ENCODE results near the gene STPG1.

Gene STPG1

GRCh38 chr1:24324903-24325302 is 88.7 kb downstream of the STPG1 start:
- Histone ChIP-seq H3K36me3 (replicated peaks) (no peaks in the 10 kb centered on the region), H3K27me3 (replicated peaks) (peaks cover 58% of the 10 kb centered on the region), H3K27ac (no peak overlapping the region), H3K4me3 (ENCODE audit: low read depth, low read length) (no peak overlapping the region)
- no peak for DNase-seq
- in situ Hi-C loops (cut with HindIII; ENCODE audit: low pct_ligation_motif_present, low sequenced_read_pairs): no loop called here
- no peak for TF ChIP-seq CTCF (IDR thresholded peaks at IDR 0.05; ENCODE audit: low read depth, low read length, missing control alignments)

- no peak for TF ChIP-seq CTCF (IDR thresholded peaks at IDR 0.05; ENCODE audit: low read depth, low read length, missing control alignments)
- Histone ChIP-seq H3K27ac (no peak overlapping the region), H3K36me3 (replicated peaks) (no peaks in the 10 kb centered on the region), H3K4me3 (ENCODE audit: low read depth, low read length) (no peak overlapping the region), H3K27me3 (replicated peaks) (peaks cover 73% of the 10 kb centered on the region)
- DNase-seq: no peak
- in situ Hi-C loops (cut with HindIII; ENCODE audit: low pct_ligation_motif_present, low sequenced_read_pairs): no loop called here
Measured at GRCh38 chr1:24323281-24323680, 90.3 kb downstream of the STPG1 start.

DNA sequence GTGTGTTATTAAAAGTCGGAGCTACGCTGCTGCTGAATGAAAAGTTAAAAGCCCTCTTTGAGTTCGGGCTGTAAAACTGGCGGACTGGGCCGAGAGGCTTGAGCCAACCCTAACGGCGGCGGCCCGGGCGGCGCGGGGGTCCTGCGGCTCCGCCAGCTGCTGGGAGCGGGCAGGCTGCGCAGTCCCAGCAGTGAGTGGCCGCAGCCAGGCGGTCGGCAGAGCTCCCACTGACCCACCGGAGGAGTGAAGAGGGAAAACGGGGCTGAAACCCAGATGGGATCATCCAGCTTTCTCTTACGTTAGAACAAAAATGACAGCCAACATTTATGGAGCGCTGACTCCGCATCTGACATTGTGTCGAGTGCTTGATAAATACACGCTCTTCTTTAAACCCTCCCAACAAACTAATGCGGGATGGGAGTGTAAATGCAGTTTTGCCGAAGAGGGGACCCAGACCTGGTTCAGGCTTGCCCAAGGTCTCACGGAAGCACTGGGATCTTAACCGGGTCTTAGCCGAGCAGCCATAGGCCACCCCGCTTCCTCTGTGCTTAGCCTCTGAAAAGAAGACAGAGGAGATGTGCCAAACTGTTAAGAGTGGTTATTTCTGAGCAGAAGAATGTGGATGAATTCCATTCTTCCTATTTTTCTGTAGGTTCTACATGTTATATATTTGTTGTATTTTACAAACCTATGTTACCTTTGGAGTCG is 91.0 kb downstream of the STPG1 start:
- H3K27me3 ChIP-seq (replicated peaks): peaks cover 73% of the 10 kb centered on the region
- H3K36me3 ChIP-seq (replicated peaks): no peaks in the 10 kb centered on the region
- H3K27ac ChIP-seq: no peak overlapping the region
- DNase-seq: no peak
- H3K4me3 ChIP-seq (ENCODE audit: low read depth, low read length): peak overlapping the region; percentile 47
- TF ChIP-seq CTCF (IDR thresholded peaks at IDR 0.05; ENCODE audit: low read depth, low read length, missing control alignments): no peak
- in situ Hi-C loops (cut with HindIII; ENCODE audit: low pct_ligation_motif_present, low sequenced_read_pairs): no loop called here

- peak; percentile 73 for DNase-seq
- H3K36me3 ChIP-seq (replicated peaks): no peaks in the 10 kb centered on the region
- peak overlapping the region; percentile 47 for H3K4me3 ChIP-seq (ENCODE audit: low read depth, low read length)
- no peak for TF ChIP-seq CTCF (IDR thresholded peaks at IDR 0.05; ENCODE audit: low read depth, low read length, missing control alignments)
- H3K27me3 ChIP-seq (replicated peaks): peaks cover 72% of the 10 kb centered on the region
- H3K27ac ChIP-seq: no peak overlapping the region
- in situ Hi-C loops (cut with HindIII; ENCODE audit: low pct_ligation_motif_present, low sequenced_read_pairs): no loop called here
Measured at GRCh38 chr1:24321697-24322469, 91.7 kb downstream of the STPG1 start.

GRCh38 chr1:24321126-24321525 is 92.5 kb downstream of the STPG1 start:
- Histone ChIP-seq H3K27me3 (replicated peaks) (peaks cover 73% of the 10 kb centered on the region), H3K27ac (no peak overlapping the region), H3K36me3 (replicated peaks) (no peaks in the 10 kb centered on the region), H3K4me3 (ENCODE audit: low read depth, low read length) (no peak overlapping the region)
- in situ Hi-C loops (cut with HindIII; ENCODE audit: low pct_ligation_motif_present, low sequenced_read_pairs): no loop called here
- no peak for DNase-seq
- TF ChIP-seq CTCF (IDR thresholded peaks at IDR 0.05; ENCODE audit: low read depth, low read length, missing control alignments): peak; percentile 9
